RWPE1 (cell line): ENCODE data around the gene SUPT3H.

Source experiments
- CTCF ChIA-PET: fragments of 350-600 bp; sonication (Branson Sonifier 250); formaldehyde crosslinking; extraction: SDS; loops from one replicate; lab custom pipeline; 2021; lab: Yijun Ruan, JAX
- POLR2A ChIA-PET: fragments of 400-600 bp; formaldehyde crosslinking; extraction: SDS; loops from one replicate; lab custom pipeline; 2020; ENCODE audit warnings: antibody characterized with exemption; ENCODE audit not compliant: low non-redundant PET; lab: Yijun Ruan, JAX
- DNase-seq: peaks from one replicate; pipeline ENCODE4 v3.0.0; 2012; ENCODE audit warnings: low spot score
- H3K27ac ChIP-seq: fragments of 450-650 bp; 2 replicates; pipeline ENCODE4 v1.5.1; 2017
- CTCF ChIP-seq: fragments of 450-650 bp; conservative IDR thresholded peaks from 2 replicates; pipeline ENCODE4 v1.5.1; 2017; ENCODE audit warnings: low read depth, mild to moderate bottlenecking

Gene SUPT3H

DNA sequence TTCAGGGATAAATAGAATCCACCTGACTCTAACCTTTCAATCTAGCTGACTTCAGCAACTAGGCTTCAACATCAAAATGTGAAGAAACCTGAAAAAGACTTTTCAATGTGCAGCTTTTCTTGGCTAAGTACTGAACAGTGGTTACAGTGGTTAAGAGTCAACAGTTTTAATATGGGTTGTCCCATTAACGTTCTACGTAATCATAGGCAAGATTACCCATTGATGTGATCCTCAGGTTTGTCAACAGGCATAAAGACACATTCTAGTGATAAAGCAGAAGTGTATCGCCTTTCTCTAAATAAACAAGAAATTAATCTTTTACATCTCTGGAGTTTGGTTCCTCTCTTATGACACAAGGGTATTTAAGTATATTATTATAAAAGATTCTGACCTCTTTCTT is 203.7 kb downstream of the SUPT3H start:
- no peak for TF ChIP-seq CTCF
- DNase-seq = no peak
- no peak overlapping the region for H3K27ac ChIP-seq
- POLR2A ChIA-PET = interaction anchor here (0.6 kb wide), 1 partner anchor 751 kb away, joined by 5 read pairs; no protein-coding TSS in a partner anchor
- CTCF ChIA-PET = no interaction called here

GRCh38 chr6:45171380-45171779 is 206.4 kb downstream of the SUPT3H start:
- CTCF ChIA-PET = no interaction called here
- DNase-seq = no peak
- POLR2A ChIA-PET = no interaction called here
- H3K27ac ChIP-seq = no peak overlapping the region
- TF ChIP-seq CTCF = no peak

GRCh38 chr6:45170309-45170708 is 207.4 kb downstream of the SUPT3H start:
- no peak overlapping the region for H3K27ac ChIP-seq
- no peak for TF ChIP-seq CTCF
- DNase-seq = no peak
- CTCF ChIA-PET = no interaction called here
- POLR2A ChIA-PET = no interaction called here

GRCh38 chr6:45169815-45170214 is 207.9 kb downstream of the SUPT3H start:
- POLR2A ChIA-PET = no interaction called here
- no peak for DNase-seq
- no peak overlapping the region for H3K27ac ChIP-seq
- TF ChIP-seq CTCF = no peak
- CTCF ChIA-PET = no interaction called here

GRCh38 chr6:45163952-45164766 is 213.6 kb downstream of the SUPT3H start:
- TF ChIP-seq CTCF = no peak
- POLR2A ChIA-PET = no interaction called here

GRCh38 chr6:45160305-45160704 is 217.4 kb downstream of the SUPT3H start:
- CTCF ChIA-PET = no interaction called here
- no peak overlapping the region for H3K27ac ChIP-seq
- POLR2A ChIA-PET = no interaction called here
- no peak for TF ChIP-seq CTCF
- DNase-seq = no peak

More at GRCh38 chr6:45163952-45164766, 213.6 kb downstream of the SUPT3H start:
- no peak overlapping the region for H3K27ac ChIP-seq
- CTCF ChIA-PET = interaction anchor here (0.6 kb wide), 1 partner anchor 295 kb away, joined by 3 read pairs; no protein-coding TSS in a partner anchor
- DNase-seq = peak; percentile 58
